ENCODE results near the gene DIS3L.
"Not testable (repeated sequence)": the region's sequence is repeated elsewhere in the genome, so short reads cannot be mapped to it uniquely, and the experiment has no call there.

Gene DIS3L

DNA sequence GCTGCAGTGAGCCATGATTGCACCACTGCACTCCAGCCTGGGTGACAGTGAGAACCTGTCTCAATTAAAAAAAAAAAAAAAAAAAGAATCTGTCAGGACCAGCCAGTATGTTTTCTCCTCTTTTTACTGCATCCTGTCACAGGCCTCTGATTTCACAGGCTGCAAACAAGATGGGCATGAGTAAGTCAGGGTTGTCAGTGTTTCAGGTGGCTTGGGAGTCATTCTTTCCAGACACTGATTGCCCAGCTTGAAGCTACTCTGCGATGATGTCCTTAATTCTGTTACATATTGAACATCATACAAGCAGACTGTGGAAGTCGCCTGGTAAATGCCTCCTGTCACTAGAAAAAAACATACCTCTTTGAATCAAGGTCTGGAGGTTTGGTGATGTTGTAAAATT, 18.8 kb downstream of the DIS3L start:
- DNase-seq: no peak

DNA sequence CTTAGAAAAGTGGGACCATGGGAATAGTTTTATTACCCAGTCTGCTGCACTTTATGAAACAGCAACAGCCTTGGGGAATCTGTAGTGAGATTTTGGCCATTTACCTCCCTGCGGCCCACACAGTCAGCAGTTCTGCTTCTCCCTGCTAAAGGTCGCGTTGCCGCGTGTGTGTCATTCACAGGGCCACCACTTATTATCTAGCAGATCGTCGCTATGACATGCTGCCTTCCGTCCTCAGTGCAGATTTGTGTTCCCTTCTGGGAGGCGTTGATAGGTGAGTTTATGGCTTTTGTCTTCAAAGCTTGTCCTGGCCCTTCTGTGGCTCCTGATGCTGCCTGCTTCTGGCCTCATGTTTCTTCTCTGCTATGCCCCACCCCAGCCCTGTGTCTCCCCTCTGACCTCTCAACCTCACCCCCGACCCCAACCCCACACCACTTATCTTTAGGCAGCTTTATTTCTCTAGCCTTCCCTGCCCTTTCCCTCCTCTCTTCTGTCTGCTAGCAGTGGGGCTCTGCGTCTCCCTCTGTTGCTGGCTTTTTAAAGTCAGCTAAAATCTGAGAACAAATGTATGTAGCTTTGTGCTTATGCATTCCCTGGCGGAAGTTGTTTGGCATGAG, 30.1 kb downstream of the DIS3L start:
- DNase-seq: no peak

DNA sequence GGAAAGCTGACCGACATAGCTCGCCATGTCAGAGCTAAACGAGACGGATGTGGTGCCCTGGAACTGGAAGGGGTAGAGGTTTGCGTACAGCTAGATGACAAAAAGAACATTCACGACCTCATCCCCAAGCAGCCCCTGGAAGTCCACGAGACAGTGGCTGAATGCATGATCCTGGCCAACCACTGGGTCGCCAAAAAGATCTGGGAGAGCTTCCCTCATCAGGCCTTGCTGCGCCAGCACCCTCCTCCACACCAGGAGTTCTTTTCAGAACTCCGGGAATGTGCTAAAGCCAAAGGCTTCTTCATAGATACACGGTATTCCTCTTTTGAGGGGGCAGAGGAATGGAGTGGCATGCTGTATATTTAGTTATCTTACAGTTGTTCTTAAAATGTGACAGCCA, 32.7 kb downstream of the DIS3L start:
- no peak for DNase-seq

DNA sequence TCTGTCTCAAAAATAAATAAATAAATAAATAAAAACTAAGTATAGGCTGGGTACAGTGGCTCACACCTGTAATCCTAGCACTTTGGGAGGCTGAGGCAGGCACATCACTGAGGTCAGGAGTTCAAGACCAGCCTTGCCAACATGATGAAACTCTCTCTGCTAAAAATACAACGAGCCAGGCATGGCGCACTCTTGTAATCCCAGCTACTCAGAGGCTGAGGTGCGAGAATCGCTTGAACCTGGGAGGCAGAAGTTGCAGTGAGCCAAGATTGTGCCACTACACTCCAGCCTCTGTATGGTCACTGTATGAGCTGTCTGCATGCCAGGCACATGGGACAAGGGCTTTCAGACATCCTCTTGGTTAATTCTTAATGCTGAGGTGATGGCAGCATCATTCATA, 34.4 kb downstream of the DIS3L start:
- DNase-seq: no peak

DNA sequence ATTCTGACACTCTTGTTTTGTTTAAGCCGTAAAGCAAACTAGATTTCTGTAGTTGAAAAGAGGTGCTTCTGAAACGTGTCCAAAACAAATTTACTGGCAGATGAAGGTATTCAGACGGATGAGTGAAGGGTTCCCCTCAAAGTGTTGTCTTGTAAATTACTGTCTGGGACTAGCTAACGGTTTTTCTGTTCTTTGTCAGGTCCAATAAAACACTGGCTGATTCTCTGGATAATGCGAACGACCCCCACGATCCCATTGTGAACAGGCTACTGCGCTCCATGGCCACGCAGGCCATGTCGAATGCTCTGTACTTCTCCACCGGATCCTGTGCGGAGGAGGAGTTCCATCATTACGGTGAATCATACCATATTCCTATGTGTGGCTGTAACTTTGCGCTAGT, 35.4 kb downstream of the DIS3L start:
- DNase-seq: no peak

DNA sequence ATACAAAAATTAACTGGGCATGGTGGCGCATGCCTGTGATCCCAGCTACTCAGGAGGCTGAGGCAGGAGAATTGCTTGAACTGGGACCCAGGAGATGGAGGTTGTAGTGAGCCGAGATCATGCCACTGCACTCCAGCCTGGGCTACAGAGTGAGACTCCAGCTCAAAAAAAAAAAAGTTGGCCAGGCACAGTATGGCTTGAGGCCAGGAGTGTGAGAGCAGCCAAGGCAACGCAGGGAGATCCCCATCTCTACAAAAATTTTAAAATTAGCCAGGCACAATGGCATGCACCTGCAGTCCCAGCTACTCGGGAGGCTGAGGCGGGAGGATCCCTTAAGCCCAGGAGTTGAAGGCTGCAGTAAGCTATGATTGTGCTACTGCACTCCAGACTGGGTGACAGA, 55.2 kb downstream of the DIS3L start:
- not testable (repeated sequence) for DNase-seq

DNA sequence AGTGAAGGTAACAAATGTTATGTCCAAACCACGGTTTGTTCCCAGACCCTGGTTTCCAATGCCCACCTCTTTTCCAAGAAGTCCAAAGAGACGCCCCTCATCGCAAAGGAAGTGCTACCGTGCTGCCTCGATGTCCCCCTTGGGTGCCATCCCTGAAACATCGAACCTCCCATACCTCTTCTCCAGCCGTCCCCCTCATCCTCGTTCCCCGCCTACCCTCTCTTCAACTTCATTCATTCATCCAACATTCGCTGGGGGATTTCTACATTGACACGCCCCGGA, 62.6 kb downstream of the DIS3L start:
- no peak for DNase-seq

DNA sequence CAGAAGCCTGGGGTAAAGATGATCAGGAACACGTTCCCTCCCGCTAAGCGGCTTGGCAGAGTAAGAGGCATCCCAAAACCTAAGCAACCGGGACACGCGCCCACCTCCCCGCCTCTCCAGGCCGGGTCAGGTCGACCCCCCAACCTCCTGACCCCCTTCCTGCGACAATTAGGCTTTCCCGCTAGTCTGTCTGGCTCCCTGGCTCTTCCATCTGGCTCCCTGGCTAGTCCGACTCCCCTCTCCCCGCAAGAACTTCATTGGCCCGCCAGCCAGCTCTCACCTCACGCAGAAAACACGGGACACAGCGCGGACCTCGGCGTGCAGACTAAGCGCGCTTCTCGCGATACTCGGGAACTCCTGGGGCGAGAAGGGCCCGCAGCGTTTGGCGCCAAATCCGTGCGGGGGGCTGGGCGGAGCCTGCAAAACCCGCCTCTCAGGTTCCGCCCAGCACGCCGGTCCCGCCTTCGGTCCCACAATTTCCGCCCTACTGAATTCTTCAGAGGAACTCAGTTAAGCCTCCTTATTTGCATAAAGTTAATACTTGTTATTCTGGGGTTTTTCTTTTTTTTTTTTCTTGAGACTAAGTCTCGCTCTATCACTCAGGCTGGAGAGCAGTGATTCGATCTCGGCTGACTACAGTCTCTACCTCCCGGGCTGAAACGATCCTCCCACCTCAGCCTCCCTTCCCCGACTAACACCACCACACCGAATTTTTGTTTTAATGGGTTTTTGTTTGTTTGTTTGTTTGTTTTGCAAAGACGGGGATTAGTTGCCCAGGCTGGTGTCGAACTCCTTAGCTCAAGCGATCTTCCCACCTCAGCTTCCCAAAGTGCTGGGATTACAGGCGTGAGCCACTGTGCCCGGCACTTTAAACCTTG, 63.2 kb downstream of the DIS3L start, which contains the start of gene TIPIN:
TSS of gene TIPIN (minus strand) at position 327 of the 878 bp plus-strand sequence. CDS start 3,738 bp downstream, outside the sequence.
- DNase-seq: peak; percentile 96

DNA sequence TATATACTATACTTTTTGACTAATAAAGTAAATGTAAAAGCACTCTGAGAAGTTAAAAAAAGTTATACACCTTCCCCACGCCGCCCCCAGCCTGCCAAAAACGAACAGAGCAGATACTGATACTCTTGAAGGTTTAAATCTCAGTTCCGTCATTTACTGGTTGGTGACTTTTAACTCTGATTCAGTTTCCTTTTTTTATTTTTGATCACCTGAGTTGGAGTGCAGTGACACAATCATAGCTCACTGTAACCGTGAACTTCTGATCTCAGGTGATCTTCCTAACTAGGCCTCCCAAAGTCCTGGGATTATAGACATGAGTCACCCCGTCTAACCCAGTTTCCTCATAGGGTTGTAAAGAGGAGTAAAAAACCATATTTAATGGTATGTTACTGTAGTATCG, 66.4 kb downstream of the DIS3L start:
- no peak for DNase-seq

DNA sequence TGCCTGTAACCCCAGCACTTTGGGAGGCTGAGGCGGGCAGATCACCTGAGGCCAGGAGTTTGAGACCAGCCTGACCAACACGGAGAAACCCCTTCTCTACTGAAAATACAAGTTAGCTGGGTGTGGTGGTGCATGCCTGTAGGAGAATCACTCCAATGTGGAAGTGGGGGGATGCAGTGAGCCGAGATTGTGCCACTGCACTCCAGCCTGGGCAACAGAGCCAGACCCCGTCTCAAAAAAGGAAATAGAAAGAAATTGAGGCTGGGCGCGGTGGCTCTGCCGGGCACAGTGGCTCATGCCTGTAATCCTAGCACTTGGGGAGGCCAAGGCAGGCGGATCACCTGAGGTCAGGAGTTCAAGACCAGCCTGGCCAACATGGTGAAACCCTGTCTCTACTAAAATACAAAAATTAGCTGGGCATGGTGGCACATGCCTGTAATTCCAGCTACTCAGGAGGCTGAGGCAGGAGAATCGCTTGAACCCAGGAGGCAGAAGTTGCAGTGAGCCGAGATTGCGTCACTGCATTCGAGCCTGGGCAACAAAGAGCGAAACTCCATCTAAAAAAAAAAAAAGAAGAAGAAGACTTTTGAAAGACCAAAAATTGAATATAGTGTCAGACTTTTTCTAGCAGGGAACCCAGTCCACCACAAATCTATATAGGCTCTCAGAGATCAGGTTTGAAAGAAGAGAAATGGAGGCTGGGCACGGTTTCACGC, 68.5 kb downstream of the DIS3L start:
- DNase-seq: not testable (repeated sequence)

DNA sequence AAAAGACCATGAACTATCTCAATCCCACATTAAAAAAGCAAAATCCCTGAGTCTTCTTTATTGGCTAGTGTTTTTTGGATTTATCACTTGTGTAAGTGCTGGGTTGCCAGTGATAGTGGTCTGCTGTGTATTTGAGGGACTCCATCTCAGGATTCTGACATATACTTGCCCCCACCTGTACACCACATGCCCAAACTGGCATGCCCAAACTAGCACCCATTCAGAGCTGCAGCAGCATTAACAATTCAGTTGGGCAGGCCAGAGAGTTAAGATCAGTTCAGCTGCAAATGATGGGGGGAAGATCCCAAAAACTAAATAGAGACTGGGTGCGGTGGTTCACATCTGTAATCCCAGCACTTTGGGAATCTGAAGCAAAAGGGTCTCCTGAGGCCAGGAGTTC, 69.4 kb downstream of the DIS3L start:
- DNase-seq: no peak

DNA sequence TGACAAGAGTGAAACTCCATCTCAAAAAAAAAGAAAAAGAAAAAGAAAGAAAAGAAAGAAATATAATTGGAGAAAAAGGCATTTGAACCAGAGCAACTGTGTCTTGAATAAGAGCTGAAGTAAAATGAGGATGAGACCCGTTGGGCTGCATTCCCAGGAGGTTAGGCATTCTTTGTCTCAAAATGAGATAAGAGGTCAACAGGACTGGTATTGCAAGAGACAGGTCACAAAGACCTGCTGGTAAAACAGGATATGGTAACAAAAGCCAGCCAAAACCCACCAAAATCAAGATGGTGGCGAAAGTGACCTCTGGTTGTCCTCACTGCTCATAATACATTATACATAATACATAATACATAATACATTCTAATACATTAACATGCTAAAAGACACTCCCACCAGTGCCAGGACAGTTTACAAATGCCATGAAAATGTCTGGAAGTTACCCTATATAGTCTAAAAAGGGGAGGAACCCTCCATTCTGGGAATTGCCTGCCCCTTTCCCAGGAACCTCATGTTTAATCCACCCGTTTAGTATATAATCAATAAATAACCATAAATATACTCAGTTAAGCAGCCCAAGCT, 71.7 kb downstream of the DIS3L start:
- no peak for DNase-seq

DNA sequence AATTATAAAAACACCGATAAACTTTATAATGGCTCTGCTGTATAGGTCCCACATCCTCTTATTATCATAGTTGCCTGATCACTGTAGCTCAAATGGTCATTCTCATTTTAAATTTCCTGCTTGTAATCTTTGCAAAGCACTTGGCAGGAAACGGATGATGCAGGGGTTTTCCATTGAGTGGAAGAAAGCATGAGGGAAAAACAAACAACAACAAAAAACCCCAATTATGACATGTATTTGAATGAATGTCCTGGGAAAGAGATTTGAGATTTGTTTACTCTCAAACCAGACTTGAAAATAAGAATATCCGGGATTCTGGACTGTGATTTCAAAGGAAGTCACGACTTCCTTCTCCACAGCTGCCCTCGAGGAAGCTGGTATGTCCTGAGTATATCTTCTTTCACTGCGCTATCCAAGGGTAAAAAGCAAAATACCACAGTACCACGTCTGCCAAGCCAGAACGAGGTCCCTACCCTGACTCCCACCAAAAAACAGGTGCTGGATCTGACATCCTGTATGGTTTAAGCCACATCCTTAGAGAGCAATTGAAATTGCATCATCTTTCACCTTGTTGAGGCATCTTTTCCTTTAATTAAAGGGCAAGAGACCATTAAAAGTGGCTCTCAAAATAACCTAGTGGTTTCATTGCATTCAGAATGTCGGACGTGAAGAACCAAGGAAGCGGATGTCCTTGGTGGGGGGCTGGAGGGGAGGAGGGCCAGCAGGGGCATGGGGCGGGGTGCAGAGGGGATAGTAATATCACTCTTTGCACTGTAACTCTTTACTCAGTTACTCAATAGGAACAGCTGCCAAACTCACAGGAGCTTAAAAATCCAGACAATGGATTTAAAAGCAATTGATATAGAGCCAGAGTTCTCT, 76.6 kb downstream of the DIS3L start:
- no peak for DNase-seq

DNA sequence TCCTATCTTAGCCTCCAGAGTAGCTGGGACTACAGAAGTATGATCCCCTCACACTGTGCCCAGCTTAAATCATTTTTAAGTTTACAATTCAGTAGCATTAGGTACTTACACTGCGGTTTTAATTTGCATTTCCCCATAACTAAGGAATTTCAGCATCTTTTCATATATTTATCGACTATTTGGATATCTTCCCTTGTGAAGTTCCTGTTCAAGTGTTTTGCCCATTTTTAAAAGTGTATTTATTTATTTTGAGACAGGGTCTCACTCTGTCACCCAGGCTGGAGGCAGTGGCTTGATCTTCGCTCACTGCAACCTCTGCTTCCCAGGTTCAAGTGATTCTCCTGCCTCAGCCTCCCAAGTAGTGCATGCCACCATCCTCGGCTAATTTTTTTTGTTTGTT, 80.8 kb downstream of the DIS3L start:
- DNase-seq: no peak

DNA sequence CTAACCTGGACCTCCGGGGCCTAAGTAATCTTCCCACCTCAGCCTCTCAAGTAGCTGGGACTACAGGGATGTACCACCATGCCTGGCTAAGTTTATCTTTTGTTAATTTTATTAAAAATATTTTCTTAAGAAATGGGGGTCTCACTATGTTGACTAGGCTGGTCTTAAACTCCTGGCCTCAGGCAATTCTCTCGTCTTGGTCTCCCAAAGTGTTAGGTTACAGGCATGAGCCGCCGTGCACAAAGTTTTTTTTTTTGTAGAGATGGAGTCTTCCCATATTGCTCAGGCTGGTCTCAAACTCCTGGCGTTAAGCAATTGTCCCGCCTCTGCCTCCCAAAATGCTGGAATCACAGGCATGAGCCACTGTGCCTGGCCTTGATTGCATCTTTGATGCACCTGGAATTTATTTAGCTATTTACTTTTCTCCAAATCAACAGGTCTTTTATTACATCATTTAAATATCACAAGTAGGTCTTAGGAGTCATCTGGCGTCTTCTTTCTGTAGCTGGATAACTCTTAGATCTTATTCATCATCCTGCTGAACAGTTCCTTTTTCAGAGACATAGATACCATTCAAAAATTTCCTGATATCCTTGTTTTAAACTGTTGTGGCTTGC, 85.6 kb downstream of the DIS3L start:
- no peak for DNase-seq

DNA sequence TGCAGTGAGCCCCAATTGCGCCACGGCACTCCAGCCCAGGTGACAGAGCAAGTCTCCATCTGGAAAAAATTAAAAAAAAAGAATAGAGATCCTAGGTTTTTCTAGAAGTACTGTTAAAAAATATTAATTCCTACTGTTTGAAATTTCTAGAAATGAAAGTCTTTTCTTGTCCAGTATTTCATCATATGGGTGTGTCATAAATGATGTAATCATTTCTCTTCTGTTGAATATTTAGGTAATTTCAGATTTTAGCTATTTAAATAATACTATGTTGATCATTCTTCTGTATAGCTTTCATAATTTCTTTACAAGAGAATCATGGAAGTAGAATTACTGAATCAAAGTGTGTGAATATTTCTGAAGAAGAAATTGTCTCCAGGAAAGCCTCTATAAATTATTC, 88.0 kb downstream of the DIS3L start:
- DNase-seq: not testable (repeated sequence)

Data from CD4-positive, alpha-beta T cell treated with Interleukin-15 for 1 hour (primary cell).